ENCODE results near the gene OGT.

GRCh38 chrX:71599965-71600364, 67.1 kb downstream of the OGT start:
- TF ChIP-seq, protein P1, sequence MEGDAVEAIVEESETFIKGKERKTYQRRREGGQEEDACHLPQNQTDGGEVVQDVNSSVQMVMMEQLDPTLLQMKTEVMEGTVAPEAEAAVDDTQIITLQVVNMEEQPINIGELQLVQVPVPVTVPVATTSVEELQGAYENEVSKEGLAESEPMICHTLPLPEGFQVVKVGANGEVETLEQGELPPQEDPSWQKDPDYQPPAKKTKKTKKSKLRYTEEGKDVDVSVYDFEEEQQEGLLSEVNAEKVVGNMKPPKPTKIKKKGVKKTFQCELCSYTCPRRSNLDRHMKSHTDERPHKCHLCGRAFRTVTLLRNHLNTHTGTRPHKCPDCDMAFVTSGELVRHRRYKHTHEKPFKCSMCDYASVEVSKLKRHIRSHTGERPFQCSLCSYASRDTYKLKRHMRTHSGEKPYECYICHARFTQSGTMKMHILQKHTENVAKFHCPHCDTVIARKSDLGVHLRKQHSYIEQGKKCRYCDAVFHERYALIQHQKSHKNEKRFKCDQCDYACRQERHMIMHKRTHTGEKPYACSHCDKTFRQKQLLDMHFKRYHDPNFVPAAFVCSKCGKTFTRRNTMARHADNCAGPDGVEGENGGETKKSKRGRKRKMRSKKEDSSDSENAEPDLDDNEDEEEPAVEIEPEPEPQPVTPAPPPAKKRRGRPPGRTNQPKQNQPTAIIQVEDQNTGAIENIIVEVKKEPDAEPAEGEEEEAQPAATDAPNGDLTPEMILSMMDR (conservative IDR thresholded peaks at IDR 0.05 in 1 of 2, IDR thresholded peaks at IDR 0.05 in 1 of 2; ENCODE audit: extremely low read depth in 1 of 2, insufficient read depth in 1 of 2, low read depth in 1 of 2, low read length in 2 of 2) = no peak
- no peak for TF ChIP-seq EZH2 (IDR thresholded peaks at IDR 0.05; ENCODE audit: borderline replicate concordance, low read length)

All from mammary epithelial cell (primary cell).